Measurements from ENCODE around the gene MAPT.
"Not testable (repeated sequence)": the region's sequence is repeated elsewhere in the genome, so short reads cannot be mapped to it uniquely, and the experiment has no call there.

The MAPT gene

DNA sequence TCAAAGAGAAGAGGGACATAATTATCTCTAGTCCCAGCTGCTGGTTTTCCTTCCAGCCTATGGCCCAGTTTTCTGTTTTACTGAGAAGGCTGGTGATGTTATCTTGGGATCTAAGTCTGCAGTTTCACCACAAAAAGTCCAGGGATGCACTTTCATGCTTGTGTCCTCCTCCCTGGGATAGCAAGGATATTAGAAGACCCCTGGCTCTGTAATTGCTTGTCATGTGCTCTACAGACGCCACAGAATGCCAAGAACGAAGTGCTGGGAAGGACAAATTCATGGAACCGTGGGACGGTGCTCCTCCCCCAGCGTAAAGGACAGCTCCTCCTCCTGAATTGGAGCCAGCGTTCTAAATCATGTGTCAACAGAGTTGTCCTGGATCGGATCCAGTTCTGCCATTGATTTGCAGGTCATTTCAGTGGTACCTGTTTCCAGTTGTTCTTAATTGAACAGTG, 8.6 kb downstream of the MAPT start:
- DNase-seq = no peak

DNA sequence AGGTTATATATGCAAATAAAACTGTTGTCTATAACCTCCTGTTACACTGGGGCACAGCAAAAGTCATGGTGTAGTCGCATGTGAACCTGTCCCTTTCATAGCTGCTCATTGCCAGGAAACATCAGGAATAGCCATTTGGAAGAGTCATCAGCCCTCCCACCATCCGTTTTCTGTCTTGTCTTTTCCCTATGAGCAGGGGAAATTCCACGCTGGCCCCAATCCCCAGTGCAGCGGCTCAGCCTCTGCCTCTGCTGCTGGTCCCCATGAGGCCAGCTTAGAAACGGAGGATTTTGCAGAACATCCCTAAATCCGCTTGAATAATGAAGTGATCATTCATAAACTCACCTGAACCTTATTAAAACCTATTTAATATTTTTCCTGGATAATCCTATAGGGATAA, 10.5 kb downstream of the MAPT start:
- DNase-seq = peak; percentile 71 to 81

DNA sequence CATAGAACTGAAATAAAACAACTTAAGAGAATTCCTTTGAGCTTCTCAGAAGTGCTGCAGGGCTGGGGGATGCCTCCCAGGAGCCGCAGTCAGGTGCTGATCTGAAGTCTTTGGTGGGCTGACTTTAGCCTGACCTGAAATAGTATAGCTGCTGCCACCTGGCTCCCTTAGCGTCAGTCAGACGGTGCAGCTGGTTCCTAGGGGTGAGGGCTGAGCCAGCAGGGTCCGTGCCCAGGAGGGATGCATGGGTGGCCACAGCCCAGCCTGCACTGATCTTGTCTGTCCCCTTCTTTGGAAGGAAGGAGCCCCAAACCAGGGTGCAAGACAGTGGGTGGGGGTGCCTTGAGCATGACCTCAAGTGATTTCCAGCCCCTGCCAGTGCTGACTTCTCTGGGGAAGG, 11.5 kb downstream of the MAPT start:
- peak in 1 of 2 experiments; percentile 34 for DNase-seq

DNA sequence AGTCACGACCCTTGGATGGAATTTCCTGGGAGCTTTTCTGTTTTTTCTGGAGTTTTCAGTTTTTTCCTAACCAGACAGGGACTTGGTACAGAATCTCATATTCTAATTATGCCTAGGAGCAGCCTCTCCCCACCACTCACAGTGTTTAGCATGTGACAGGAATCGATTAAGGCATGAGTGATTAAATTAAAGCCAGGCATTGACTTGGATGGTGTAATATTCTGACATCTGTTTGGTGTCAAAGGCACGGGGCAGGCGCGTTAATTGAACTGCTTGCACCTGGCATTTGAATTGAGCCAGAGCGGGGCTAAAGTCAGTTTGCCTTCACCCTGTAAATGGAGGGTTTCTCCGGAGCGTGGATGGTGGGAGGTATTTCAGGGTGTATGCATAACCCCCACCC, 11.9 kb downstream of the MAPT start:
- DNase-seq = no peak

DNA sequence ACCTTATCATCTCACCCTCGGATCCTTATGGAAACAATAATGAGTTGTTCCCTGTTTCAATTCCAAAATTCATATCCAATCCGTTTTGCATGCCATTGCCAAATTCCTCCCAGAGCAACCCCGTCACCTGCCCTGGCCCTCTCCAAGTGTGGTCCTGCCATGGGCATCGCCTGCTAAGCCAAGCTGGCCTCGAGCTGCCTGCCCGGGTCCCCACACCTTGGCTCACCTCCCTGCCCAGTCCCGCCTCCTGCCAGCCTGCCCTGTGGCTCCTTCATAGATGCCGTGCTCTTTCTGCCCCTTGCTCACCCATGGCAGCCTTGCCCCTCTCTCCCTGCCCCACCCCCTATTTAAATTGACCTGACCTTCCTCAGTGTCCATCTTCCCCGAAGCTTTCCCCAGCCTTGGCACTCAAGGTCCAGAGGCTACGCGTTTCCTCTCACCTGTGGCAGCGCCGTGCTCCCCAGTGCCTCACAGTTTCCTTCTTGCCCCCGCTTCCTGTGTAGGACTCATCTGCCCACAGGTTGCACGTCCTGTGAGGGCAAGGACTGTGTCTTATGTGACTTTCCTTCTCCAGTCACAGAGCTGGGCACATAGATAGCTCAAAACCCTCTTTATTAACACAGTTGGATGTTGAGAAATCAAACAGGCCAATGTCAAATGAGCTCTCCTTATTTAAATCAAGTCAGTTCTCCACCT, 12.7 kb downstream of the MAPT start:
- DNase-seq = no peak

DNA sequence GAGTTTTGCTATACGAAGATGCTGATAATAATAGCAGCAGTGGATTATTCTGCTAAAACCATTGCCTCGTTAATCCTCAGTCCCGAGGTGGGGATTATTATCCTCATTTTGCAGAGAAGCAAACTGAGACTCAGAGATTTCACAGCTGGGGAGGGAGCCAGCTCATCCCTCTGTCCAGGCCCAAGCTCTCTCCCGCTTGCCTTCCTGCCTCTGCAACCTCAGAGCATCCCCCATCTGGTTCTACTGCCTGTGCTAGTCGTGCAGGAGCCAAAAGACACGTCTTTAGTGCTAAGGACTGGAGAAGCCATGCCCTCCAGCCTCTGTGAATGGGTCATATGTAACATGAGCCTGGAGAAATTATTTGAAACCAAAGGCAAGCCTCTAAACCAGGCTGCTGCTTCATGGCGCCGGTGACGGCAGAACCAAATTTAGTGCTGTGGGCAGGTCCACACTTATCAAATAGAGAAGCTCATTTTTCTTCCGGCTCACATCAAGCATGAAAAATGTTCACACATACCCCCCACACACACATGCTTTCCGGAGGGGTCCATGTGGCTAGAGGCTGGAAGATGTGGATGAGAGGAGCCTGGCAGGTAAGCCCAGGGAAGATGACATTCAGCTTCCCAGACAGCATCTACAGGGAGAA, 13.5 kb downstream of the MAPT start:
- peak; percentile 65 to 80 for DNase-seq

DNA sequence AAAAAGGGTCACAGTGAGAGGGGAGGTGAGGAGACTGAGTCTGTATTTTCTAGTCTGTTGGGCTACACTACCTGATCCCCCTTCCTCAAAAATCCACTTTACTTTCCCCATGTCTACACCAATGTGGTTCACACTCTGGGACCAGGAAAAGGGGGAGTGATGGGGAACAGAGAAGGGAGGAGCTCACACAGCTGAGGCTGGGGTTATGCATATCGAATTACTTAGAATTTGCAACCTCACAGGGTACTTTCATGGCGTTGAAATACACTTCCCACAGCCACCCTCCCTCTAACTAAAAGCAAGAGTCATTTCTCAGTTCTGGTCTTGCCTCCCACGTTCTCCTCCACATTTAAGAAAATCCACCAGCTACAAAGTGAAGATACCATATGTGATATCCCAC, 14.1 kb downstream of the MAPT start:
- DNase-seq = peak; percentile 53 to 62

DNA sequence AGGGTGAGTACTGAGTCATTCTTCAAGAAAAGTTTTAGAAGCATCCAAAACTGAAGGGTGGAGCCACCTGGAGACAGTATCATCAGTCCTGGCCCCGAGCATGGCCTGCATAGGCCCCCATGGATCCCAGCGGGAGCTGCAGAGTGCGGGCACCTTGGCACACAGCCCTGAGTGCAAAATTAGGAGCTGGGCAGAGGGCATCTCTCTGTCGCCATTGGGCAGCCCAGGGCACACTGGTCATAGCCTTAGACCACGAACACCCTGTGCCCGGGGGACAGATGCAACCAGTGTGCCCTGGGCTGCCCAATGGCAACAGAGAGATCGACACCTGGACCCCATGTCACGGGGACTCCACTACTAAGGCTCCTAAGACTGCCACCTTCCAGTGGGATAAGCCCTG, 14.6 kb downstream of the MAPT start:
- DNase-seq = no peak

DNA sequence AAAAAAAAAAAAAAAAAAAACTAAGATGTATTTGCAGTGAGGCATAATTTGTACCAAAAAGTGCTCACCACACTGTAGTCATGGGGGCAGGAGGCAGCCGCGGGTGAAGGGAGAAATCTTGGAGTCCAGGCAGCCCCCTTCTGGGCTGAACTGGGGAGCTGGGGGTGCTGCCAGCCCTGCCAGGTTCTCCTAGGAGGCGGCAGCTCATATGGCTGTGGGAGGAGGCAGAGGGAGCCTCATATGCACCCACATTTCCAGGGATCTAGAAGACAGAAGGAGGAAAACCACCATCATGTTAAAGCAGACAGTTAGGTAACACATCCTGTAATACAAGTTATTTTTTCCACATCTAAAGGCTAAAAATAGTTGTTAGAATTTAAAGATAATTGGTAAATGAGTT, 16.3 kb downstream of the MAPT start:
- DNase-seq = no peak

DNA sequence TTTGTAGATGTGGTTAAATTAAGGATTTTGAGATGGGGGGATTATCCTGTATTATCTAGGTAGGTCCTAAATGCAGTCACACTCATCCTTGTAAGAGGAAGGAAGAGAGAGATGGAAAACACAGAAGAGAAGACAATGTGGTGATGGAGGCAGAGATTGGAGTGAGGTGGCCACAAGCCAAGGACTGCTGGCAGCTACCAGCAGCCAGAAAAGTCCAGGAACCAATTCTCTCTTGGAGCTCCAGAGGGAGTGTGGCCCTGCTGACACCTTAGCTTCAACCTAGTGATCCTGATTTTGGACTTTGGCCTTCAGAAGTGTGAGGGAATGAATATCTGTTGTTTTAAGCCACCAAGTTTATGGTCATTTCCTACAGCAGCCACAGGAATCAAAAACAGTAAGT, 18.0 kb downstream of the MAPT start:
- DNase-seq = no peak

DNA sequence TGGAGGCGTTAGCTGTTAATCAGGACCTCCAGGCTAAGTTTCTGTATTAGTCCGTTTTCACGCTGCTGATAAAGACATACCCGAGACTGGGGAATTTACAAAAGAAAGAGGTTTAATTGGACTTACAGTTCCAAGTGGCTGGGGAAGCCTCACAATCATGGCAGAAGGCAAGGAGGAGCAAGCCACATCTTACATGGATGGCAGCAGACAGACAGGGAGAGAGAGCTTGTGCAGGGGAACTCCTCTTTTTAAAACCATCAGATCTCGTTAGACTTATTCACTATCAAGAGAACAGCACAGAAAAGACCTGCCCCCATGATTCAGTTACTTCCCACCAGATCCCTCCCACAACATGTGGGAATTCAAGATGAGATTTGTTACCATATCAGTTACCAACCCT, 18.7 kb downstream of the MAPT start:
- DNase-seq = not testable (repeated sequence)

DNA sequence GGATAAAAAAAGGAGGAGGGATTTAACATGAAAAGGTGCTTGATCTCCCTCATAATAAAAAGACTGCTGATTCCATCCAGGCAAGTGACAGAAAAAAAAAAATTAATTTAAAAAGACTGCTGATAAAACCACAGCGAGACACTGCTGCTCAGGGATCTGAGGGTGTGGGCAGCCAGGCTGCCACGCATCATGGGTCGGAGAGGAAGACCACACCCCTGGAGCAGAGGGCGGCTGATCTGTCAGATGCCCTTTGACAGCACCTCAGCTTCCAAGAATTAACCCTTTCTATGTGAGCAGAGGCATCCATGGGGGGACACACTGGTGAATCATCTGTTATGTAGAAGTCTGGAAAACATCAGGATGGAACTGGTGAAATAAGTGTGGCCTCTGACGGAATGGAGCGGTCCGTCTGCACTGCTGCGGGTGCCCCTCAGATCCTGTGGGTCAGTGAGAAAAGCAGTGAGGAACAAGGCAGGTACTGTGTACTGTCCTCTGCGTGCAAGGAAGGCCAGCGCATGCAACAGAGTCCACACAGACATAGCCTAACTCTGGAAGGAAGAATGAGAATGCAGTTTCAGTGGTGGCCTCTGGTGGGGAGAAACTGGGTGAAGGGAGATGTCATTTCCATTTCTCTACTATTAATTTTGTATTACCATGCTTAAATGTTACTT, 19.8 kb downstream of the MAPT start:
- DNase-seq = no peak

DNA sequence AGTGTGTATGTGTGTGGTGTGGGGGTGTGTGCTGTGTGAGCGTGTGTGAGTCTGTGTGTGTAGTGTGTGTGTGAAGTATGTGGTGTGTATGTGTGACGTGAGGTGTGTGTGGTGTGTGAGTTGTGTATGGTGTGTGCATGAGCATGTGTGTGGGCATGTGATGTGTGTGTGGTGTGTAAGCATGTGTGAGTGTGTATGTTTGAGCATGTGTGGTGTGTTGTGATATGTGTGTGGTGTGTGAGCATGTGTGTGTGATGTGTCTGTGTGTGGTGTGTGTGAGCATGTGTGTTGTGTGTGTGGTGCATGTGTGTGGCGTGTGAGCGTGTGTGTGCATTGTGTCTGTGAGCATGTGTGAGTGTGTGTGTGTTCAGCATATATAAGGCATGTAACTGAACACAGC, 20.9 kb downstream of the MAPT start:
- no peak for DNase-seq

DNA sequence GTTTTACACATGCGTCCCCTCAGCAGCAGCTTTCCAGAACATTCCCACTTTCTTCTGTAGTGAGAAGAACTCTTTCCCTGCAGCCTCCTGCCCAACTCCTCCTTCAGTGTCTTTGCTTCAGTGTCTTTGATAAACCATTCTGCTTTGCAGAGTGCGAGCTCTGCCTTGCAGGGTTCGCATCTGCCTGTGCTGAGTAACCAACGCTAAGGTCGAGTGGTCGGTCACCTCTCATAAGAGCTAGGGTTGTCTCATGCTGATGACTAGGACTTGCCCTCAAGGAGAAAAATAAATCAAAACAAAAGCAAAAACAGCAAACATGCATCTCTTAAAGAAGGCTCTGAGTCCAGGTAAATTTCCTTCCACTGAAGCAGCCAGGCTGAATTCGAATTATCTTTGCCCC, 22.7 kb downstream of the MAPT start:
- DNase-seq = no peak

DNA sequence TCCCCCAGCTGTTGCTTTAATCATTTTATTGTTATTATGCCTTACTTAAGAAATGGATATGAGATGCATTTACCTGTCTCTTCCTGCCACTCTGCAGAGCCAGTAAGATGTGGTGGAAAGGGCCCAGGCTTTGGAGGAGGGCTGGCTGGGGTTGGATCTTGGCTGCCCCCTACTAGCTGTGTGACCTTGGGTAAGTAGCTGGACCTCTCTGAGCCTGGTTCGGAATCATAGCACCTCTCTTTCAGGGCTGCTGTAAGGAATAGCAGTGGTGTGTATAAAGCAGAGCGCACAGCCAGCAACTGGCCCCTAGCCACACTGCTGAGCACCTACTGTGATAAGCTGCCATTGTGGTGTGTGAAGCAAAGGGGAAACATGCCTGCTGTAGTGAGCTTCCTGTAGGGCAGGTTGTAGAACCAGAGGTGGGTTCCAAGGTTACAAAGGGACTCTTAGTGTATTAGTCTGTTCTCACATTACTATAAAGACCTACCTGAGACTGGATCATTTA, 23.9 kb downstream of the MAPT start:
- DNase-seq = no peak

DNA sequence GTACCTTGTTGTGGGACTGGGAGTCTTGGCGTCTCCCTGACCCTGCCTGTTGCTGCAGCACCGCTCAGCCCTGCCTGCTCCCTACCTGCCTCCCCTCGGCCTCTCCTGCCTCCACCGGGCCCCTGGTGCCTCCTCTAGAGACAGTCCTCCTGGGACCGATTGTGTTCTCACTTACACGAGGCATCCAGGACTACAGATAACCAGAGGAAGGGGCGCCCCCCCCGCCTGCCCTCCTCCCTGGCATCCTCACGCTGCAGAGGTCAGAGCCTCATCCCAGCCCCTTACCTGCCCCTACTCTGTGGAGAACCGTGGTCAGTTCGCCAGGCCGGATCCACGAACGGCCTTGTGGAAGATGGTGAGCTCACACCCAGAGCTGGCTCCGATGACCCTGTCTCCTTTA, 24.8 kb downstream of the MAPT start:
- DNase-seq = no peak

DNA sequence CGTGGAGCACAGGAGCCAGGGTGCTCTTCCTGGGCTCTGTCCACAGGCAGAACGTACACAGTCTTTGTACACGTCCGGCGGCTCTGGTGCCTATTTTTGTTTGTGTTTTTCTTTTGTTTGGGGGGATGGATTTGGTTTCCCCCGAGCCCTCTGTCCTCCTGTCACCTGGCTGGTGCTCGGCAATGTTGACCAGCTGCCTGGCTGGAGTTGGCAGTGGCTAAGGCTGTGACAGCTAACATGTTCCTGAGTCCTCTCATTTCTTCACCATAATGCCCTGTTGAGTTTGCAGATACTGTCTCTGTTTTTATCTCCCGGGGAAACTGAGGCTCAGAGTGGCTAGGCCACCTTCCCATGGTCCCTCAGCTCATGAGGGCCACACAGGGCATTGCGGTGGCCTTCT, 25.7 kb downstream of the MAPT start:
- no peak for DNase-seq

DNA sequence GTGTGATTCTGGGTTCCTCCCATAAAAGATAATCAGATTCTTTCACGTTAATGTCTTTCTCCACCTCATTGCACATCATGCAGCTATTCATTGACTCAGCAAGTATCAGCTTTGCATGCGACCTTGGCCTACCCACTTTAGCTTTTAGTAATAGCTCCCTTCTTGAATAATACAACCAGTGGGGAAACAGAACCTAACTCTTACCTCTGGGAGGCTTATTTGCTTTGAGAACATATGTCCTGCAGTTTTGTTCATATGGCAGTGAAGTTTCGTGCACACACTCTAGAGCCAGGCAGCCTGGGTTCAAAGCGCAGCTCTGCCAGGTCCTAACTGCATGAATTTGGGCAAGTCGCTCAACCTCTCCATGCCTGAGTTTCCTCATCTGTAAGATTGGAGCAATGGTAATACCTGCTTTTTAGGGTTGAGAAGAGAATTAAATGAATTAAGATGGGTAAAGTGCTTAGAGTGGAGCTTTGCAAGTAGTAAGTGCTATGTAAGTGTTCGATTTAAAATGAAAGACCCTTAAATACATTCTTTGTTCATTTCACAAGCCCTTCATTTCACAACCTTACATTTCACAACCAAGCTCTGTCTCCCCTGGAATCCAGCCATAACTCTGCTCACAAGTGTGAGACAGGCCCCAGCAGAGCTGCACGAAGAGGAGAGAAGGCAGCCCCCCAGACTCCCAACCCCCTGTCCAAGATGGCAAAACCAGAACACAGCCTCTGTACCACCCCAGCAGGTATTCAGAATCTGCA, 29.3 kb downstream of the MAPT start:
- DNase-seq = peak; percentile 81 to 88

DNA sequence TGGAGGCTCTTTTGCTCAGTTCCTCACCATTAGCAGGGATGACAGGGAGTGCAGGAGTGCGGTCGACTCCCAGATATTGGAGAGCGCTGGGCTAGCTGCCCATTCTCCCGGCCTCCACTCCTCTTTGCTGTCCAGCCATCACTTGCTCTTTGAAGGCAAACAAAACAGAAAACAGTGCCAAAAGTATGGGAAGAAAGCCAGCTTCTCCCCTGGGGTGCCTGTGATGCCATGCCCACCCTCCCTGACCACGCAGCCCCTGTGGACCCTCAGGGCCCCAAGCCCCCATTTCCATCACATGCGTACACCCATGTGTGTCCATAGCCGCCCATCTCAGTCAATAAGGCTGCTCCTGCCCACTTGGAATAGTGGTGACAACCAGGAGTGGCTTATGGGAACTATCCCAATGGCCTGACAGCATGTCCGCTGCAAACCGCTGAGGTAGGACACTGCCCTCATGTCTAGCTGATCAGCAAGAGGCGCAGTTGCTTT, 30.0 kb downstream of the MAPT start:
- no peak for DNase-seq

DNA sequence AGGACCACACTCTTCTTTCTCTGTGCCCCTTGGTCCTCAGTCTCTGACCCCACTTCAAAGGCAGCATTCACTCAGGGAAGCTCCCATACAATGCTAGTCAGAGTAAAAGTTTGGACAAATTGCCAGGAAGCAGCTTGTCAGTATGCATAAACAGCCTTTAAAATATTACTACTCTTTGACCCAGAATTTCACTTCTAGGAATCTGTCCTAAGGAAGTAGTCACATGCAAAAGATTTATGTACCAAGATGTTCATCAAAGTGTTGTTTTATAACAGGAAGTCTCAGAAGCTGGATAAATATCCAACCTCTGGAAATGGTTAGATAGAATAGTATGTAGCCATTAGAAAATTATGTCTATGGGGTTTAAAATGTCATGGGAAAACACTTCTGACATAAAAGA, 31.0 kb downstream of the MAPT start:
- DNase-seq = no peak

DNA sequence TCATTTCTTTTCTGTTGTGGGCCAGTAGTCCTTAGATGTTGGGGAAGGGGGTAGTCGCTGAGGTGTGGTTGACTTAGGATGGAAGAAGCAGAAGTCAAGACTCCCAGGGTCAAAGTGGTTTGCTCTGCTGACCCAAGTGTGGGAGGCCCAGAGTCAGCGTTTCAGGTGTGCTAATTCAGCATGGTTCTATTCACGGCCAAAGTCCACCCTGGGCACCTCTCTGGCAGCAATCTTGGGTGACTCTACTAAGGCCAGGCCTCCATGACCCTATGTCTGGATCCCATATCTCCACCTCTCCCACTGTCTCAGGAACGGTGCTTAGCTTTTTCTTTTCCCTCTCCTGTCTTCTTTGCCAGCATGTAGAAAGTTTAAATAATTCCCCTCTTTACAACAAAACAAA, 32.9 kb downstream of the MAPT start:
- no peak for DNase-seq

DNA sequence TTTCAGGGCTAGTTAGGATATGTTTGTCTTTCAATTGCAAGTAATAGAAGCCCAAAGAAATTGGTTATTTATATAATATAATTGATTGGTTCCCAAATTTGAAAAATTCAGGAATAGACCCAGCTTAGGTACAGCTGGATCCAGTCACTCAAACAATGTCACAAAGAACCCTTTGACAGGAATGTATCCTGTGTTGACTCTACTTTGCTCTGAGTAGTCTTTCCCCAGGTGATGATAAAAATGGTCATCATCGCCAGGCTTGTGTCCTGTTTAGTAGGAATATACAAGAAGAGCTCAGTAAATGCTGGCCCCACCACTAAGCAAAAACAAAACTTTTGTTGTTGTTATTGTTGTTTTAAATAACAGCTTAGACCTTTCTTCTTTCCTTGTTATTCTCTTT, 35.0 kb downstream of the MAPT start:
- DNase-seq = no peak

DNA sequence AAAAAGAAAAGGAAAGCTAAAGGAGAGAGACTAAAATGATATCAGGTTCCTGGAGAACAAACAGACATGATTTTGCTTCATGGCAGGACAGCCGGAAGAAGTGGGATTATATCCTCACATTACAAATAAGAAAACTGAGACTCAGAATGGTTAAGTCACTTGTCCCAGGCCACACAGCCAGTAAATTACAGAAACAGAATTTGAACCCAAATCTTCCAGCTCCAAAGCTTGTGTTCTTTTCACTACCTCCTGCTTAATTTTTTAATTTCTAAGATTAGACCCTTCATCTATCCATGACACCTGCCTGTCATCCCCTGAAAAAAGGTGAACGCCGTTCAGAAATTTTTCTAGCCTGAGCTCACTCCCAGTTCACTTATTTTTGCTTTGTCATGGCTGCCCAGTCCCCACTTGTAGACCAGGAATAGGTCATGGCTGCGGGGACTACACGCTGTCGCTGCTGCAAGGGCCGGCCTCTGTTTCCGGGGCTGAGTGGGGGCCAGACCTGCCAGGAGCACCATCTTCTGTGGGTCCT, 36.1 kb downstream of the MAPT start:
- DNase-seq = no peak

Measured in NCI-H526 (cell line).